ENCODE data around the gene ATP5F1E.

ATP5F1E gene

DNA sequence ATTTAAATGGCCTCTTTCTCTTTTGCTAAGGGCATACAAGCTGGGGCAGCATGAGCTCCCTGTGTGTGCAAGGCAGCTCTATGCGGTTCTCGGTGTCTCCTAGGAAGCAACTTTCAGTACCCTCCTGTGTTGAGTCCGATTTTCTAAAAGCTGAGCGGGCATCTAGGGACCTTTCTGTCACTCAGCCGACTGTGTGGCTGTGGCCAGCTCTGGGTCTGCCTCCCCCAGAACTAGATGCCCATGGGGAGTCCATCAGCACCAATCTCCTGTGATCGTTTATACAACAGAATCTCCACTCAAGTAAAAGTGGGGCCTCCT is 43.6 kb downstream of the ATP5F1E start:
- H3K9me3 ChIP-seq (ENCODE audit: insufficient read depth, low read length, severe bottlenecking): no peaks in the 10 kb centered on the region
- TF ChIP-seq, protein P1, sequence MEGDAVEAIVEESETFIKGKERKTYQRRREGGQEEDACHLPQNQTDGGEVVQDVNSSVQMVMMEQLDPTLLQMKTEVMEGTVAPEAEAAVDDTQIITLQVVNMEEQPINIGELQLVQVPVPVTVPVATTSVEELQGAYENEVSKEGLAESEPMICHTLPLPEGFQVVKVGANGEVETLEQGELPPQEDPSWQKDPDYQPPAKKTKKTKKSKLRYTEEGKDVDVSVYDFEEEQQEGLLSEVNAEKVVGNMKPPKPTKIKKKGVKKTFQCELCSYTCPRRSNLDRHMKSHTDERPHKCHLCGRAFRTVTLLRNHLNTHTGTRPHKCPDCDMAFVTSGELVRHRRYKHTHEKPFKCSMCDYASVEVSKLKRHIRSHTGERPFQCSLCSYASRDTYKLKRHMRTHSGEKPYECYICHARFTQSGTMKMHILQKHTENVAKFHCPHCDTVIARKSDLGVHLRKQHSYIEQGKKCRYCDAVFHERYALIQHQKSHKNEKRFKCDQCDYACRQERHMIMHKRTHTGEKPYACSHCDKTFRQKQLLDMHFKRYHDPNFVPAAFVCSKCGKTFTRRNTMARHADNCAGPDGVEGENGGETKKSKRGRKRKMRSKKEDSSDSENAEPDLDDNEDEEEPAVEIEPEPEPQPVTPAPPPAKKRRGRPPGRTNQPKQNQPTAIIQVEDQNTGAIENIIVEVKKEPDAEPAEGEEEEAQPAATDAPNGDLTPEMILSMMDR (IDR thresholded peaks at IDR 0.05; ENCODE audit: borderline replicate concordance, extremely low read depth, low read length, poor library complexity, severe bottlenecking): no peak
- TF ChIP-seq EZH2 (IDR thresholded peaks at IDR 0.05; ENCODE audit: borderline replicate concordance, low read depth, low read length, severe bottlenecking): no peak
- no peak overlapping the region for H3K27ac ChIP-seq (ENCODE audit: low read length)
- H3K4me3 ChIP-seq (ENCODE audit: low read depth in 1 of 2, low read length in 2 of 2): no peak overlapping the region
- ATAC-seq (ENCODE audit: insufficient read depth, low read depth) (no peak), DNase-seq (no peak)
- H2AFZ ChIP-seq (ENCODE audit: low read depth, low read length): no peak overlapping the region
- H3K4me1 ChIP-seq (ENCODE audit: insufficient read depth, low read length): peaks cover 9% of the 10 kb centered on the region
- no peaks in the 10 kb centered on the region for H3K27me3 ChIP-seq (ENCODE audit: insufficient read depth, low read length, poor library complexity)
- peaks cover 37% of the 10 kb centered on the region for H3K79me2 ChIP-seq (ENCODE audit: insufficient read depth, low read length)
- H3K4me2 ChIP-seq (ENCODE audit: insufficient read depth, low read length): no peak overlapping the region
- H3K9ac ChIP-seq (ENCODE audit: low read depth, low read length): no peak overlapping the region
- peaks cover 87% of the 10 kb centered on the region for H3K36me3 ChIP-seq (ENCODE audit: insufficient read depth, low read length)
- H4K20me1 ChIP-seq (ENCODE audit: insufficient read depth, low read length): peaks cover 56% of the 10 kb centered on the region

DNA sequence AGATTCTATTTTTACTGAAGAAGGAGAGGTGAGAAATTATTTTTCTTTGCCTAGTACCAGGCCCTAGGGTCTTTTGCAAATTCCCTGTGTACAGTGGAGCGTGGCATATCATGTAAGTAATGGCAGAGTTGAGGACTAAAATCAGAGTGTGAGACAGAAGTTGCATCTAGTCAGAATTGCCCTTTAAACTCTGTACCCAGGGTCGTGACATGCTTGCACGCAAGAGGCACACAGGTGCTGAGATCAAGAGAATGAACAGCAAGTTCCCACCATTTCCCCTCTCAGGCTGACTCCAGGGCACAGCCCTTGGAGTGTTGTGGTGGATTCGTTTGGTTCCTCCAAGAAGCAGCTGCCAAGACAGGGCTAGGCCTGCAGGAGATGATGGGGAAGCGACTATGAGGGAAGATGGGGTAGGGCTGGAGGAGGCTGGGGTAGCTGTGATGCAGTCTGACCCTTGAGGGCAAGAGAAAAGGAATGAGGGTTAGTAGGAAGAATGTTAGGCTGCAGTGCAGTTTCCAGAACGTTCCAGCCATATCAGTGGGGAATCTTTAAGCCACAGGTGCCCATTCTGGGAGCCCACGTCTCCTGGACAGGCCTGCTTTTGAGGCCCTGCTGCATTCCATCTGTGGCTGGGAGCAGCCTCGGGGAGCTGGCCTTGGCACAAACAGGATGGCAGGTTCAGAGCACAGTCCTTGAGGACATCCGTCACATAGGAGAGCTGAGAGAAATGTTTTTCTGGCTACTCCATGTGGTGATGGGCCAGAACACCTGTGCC is 44.2 kb downstream of the ATP5F1E start:
- Histone ChIP-seq H3K79me2 (ENCODE audit: insufficient read depth, low read length) (peaks cover 43% of the 10 kb centered on the region), H2AFZ (ENCODE audit: low read depth, low read length) (no peak overlapping the region), H3K36me3 (ENCODE audit: insufficient read depth, low read length) (peaks cover 82% of the 10 kb centered on the region), H3K4me1 (ENCODE audit: insufficient read depth, low read length) (peaks cover 13% of the 10 kb centered on the region), H3K27ac (ENCODE audit: low read length) (no peak overlapping the region), H3K27me3 (ENCODE audit: insufficient read depth, low read length, poor library complexity) (no peaks in the 10 kb centered on the region), H4K20me1 (ENCODE audit: insufficient read depth, low read length) (peaks cover 55% of the 10 kb centered on the region), H3K4me3 (ENCODE audit: low read depth in 1 of 2, low read length in 2 of 2) (no peak overlapping the region), H3K9me3 (ENCODE audit: insufficient read depth, low read length, severe bottlenecking) (no peaks in the 10 kb centered on the region), H3K9ac (ENCODE audit: low read depth, low read length) (no peak overlapping the region), H3K4me2 (ENCODE audit: insufficient read depth, low read length) (no peak overlapping the region)
- no peak for DNase-seq
- no peak for ATAC-seq (ENCODE audit: insufficient read depth, low read depth)
- TF ChIP-seq EZH2 (IDR thresholded peaks at IDR 0.05; ENCODE audit: borderline replicate concordance, low read depth, low read length, severe bottlenecking): no peak
- TF ChIP-seq, protein P1 (IDR thresholded peaks at IDR 0.05; ENCODE audit: borderline replicate concordance, extremely low read depth, low read length, poor library complexity, severe bottlenecking): no peak

DNA sequence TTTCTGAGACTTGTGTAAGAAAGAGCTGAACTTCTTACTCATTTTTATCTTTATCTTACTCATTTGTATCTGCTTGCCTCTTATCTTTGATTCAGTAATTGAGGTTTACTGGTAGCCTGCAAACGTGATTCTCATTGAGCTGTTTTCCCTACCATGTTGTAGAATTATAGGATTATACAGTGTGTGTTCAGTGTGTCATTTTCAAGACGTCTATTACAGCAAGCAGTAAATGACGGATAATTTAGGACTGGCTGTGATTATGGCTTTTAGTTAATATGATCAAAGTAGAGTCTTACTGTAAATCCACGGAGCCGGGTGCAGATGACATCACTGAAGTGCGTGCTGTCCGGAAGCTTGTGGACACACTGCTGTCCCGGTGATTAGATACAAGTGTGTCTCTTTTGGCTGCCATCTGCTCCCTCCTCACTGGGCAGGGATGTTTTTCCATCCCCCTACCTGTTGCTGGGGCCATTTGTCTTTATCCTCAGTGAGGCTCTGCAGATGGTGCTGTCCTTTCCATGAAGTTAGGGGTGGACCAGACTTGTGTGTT is 45.1 kb downstream of the ATP5F1E start:
- Histone ChIP-seq H3K79me2 (ENCODE audit: insufficient read depth, low read length) (peaks cover 52% of the 10 kb centered on the region), H3K36me3 (ENCODE audit: insufficient read depth, low read length) (peaks cover 78% of the 10 kb centered on the region), H3K4me3 (ENCODE audit: low read depth in 1 of 2, low read length in 2 of 2) (no peak overlapping the region), H4K20me1 (ENCODE audit: insufficient read depth, low read length) (peaks cover 59% of the 10 kb centered on the region), H3K27ac (ENCODE audit: low read length) (no peak overlapping the region), H3K9ac (ENCODE audit: low read depth, low read length) (no peak overlapping the region), H3K9me3 (ENCODE audit: insufficient read depth, low read length, severe bottlenecking) (no peaks in the 10 kb centered on the region), H3K4me1 (ENCODE audit: insufficient read depth, low read length) (peaks cover 22% of the 10 kb centered on the region), H2AFZ (ENCODE audit: low read depth, low read length) (no peak overlapping the region), H3K27me3 (ENCODE audit: insufficient read depth, low read length, poor library complexity) (no peaks in the 10 kb centered on the region), H3K4me2 (ENCODE audit: insufficient read depth, low read length) (no peak overlapping the region)
- DNase-seq (no peak), ATAC-seq (ENCODE audit: insufficient read depth, low read depth) (no peak)
- TF ChIP-seq EZH2 (IDR thresholded peaks at IDR 0.05; ENCODE audit: borderline replicate concordance, low read depth, low read length, severe bottlenecking): no peak
- TF ChIP-seq, protein P1 (IDR thresholded peaks at IDR 0.05; ENCODE audit: borderline replicate concordance, extremely low read depth, low read length, poor library complexity, severe bottlenecking): no peak
